Glutamatergic neuron (in vitro differentiated cells): ENCODE data around the gene TGM3. TPM values are rescaled to one million over a fixed set of nuclear protein-coding genes. Genes with fewer than 3 reads are reported as not detected.

Experiments used
- DNase-seq: peaks from one replicate; pipeline ENCODE4 v3.0.0; 2022
- H3K27ac Mint-ChIP-seq: one replicate; pipeline ENCODE4 v1.8.0; 2020; ENCODE audit warnings: mild to moderate bottlenecking, mixed read lengths, inconsistent platforms; ENCODE audit not compliant: unreplicated experiment
- H3K27me3 Mint-ChIP-seq: one replicate; pipeline ENCODE4 v1.8.0; 2020; ENCODE audit warnings: mild to moderate bottlenecking, moderate library complexity, mixed read lengths, inconsistent platforms; ENCODE audit not compliant: unreplicated experiment
- H3K36me3 Mint-ChIP-seq: one replicate; pipeline ENCODE4 v1.8.0; 2020; ENCODE audit warnings: mild to moderate bottlenecking, mixed read lengths, inconsistent platforms; ENCODE audit not compliant: unreplicated experiment
- H3K4me1 Mint-ChIP-seq: one replicate; pipeline ENCODE4 v1.8.0; 2020; ENCODE audit warnings: mild to moderate bottlenecking, low read depth, mixed read lengths, inconsistent platforms; ENCODE audit not compliant: unreplicated experiment
- H3K4me3 Mint-ChIP-seq: one replicate; pipeline ENCODE4 v1.8.0; 2020; ENCODE audit warnings: mild to moderate bottlenecking, mixed read lengths, inconsistent platforms; ENCODE audit not compliant: unreplicated experiment
- H3K9me3 Mint-ChIP-seq: one replicate; pipeline ENCODE4 v1.8.0; 2020; ENCODE audit warnings: mild to moderate bottlenecking, moderate library complexity, mixed read lengths, inconsistent platforms; ENCODE audit not compliant: unreplicated experiment
- total RNA-seq: library from RNA; stranded (reverse); fragmentation: NEBNext Ultra II Directional; extraction: Animal tissue kit (Norgen Biotek cat#: 25700); gene quantifications from one replicate; pipeline ENCODE4 v1.2.1, GENCODE V29; 2021; ENCODE audit not compliant: unreplicated experiment
- TF ChIP-seq, protein P1 (sequence below): fragments of 200-600 bp; sonication (generic); IDR thresholded peaks from one replicate; pipeline ENCODE4 v1.5.0; 2021; ENCODE audit not compliant: partially characterized antibody, unreplicated experiment

Gene TGM3
- total RNA-seq, 1 donor from 2014 or later, result not detected

DNA sequence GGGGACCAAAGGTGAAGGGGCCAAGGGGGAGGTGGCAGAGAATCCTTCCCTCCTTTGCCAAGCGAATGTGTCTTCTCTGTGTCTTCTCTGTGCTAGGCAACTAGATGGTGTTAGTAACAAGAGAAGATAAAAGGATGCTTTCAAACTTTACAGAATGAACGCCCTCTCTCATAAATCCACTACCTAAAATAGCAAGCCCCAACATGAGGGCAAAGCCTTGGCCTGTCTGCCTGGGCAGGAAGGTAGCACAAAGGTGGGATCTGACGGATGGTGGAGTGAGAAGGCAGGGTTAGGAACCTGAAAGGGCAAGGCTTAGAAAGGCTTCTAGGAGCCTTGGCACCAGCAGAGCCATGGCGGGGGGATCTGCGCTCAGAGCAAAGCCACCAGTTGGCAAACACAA, 13.6 kb upstream of the TGM3 start:
- H3K4me3 Mint-ChIP-seq, result no peak overlapping the region
- H3K36me3 Mint-ChIP-seq, result peaks cover 5% of the 10 kb centered on the region
- H3K9me3 Mint-ChIP-seq, result no peaks in the 10 kb centered on the region
- H3K27ac Mint-ChIP-seq, result no peak overlapping the region
- H3K27me3 Mint-ChIP-seq, result peaks cover 2% of the 10 kb centered on the region
- TF ChIP-seq, protein P1, sequence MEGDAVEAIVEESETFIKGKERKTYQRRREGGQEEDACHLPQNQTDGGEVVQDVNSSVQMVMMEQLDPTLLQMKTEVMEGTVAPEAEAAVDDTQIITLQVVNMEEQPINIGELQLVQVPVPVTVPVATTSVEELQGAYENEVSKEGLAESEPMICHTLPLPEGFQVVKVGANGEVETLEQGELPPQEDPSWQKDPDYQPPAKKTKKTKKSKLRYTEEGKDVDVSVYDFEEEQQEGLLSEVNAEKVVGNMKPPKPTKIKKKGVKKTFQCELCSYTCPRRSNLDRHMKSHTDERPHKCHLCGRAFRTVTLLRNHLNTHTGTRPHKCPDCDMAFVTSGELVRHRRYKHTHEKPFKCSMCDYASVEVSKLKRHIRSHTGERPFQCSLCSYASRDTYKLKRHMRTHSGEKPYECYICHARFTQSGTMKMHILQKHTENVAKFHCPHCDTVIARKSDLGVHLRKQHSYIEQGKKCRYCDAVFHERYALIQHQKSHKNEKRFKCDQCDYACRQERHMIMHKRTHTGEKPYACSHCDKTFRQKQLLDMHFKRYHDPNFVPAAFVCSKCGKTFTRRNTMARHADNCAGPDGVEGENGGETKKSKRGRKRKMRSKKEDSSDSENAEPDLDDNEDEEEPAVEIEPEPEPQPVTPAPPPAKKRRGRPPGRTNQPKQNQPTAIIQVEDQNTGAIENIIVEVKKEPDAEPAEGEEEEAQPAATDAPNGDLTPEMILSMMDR, result no peak
- no peaks in the 10 kb centered on the region for H3K4me1 Mint-ChIP-seq
- no peak for DNase-seq

GRCh38 chr20:2283706-2284423, 11.9 kb upstream of the TGM3 start:
- no peaks in the 10 kb centered on the region for H3K9me3 Mint-ChIP-seq
- peaks cover 5% of the 10 kb centered on the region for H3K36me3 Mint-ChIP-seq

DNA sequence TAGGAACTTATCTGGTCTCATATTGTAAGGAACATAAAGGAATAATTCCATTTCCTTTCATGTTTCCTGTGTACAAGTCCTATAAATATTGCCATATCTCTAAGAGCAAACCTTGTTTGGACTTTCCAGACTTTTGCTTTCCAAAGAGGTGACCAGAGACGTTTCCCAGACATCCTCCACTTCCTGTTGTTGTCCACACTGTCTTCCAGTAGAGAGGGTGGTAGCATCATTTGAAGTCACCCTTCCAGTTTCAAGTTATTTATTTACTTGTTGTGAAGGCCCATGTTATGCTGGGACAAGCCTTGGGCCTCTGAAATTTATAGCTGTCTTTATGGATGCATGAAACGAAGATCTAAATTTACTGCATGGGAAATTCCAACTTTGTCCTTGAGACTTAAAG, 10.6 kb upstream of the TGM3 start:
- H3K36me3 Mint-ChIP-seq, result peaks cover 5% of the 10 kb centered on the region
- no peaks in the 10 kb centered on the region for H3K27me3 Mint-ChIP-seq
- H3K27ac Mint-ChIP-seq, result no peak overlapping the region
- H3K4me3 Mint-ChIP-seq, result no peak overlapping the region
- DNase-seq, result no peak
- H3K4me1 Mint-ChIP-seq, result no peaks in the 10 kb centered on the region
- TF ChIP-seq, protein P1, result no peak
- H3K9me3 Mint-ChIP-seq, result no peaks in the 10 kb centered on the region

More at GRCh38 chr20:2283706-2284423, 11.9 kb upstream of the TGM3 start:
- DNase-seq, result no peak
- no peaks in the 10 kb centered on the region for H3K4me1 Mint-ChIP-seq
- TF ChIP-seq, protein P1, result no peak
- H3K27me3 Mint-ChIP-seq, result no peaks in the 10 kb centered on the region
- H3K4me3 Mint-ChIP-seq, result no peak overlapping the region
- H3K27ac Mint-ChIP-seq, result no peak overlapping the region

GRCh38 chr20:2285613-2286012, 10.2 kb upstream of the TGM3 start:
- no peak overlapping the region for H3K27ac Mint-ChIP-seq
- H3K36me3 Mint-ChIP-seq, result peaks cover 5% of the 10 kb centered on the region
- no peaks in the 10 kb centered on the region for H3K4me1 Mint-ChIP-seq
- H3K9me3 Mint-ChIP-seq, result no peaks in the 10 kb centered on the region
- H3K4me3 Mint-ChIP-seq, result no peak overlapping the region
- DNase-seq, result no peak
- H3K27me3 Mint-ChIP-seq, result no peaks in the 10 kb centered on the region
- TF ChIP-seq, protein P1, result no peak

- no peak for DNase-seq
- H3K36me3 Mint-ChIP-seq, result no peaks in the 10 kb centered on the region
- no peak overlapping the region for H3K27ac Mint-ChIP-seq
- no peak overlapping the region for H3K4me3 Mint-ChIP-seq
- TF ChIP-seq, protein P1, result no peak
- H3K4me1 Mint-ChIP-seq, result no peaks in the 10 kb centered on the region
- H3K27me3 Mint-ChIP-seq, result no peaks in the 10 kb centered on the region
- no peaks in the 10 kb centered on the region for H3K9me3 Mint-ChIP-seq
These were observed 8.3 kb upstream of the TGM3 start for GRCh38 chr20:2287504-2287903.
